Lower lobe of right lung (tissue), 2 donors: ENCODE measurements around the gene SLC48A1. TPM values are rescaled to one million over a fixed set of nuclear protein-coding genes. Genes with fewer than 3 reads are reported as not detected.

Source experiments
- ATAC-seq, 2 donors: fragments of 200-7000 bp; cut with Tn5 transposase; one replicate each; pipeline ENCODE4 v1.9.1; 2020 to 2022; ENCODE audit warnings: mild to moderate bottlenecking in 2 of 2, moderate library complexity in 2 of 2
- DNase-seq: peaks from one replicate; pipeline ENCODE4 v3.0.0-alpha.2; 2020
- H3K27ac ChIP-seq: fragments of 200-600 bp; one replicate; pipeline ENCODE4 v1.8.0; 2022
- H3K27me3 ChIP-seq: fragments of 200-600 bp; one replicate; pipeline ENCODE4 v1.8.0; 2022; ENCODE audit warnings: low read depth
- H3K36me3 ChIP-seq: fragments of 200-600 bp; one replicate; pipeline ENCODE4 v1.8.0; 2022; ENCODE audit warnings: mild to moderate bottlenecking
- H3K4me1 ChIP-seq: fragments of 200-600 bp; one replicate; pipeline ENCODE4 v1.8.0; 2022
- H3K4me3 ChIP-seq: fragments of 200-600 bp; one replicate; pipeline ENCODE4 v1.8.0; 2022; ENCODE audit warnings: mild to moderate bottlenecking
- H3K9me3 ChIP-seq: fragments of 200-600 bp; one replicate; pipeline ENCODE4 v1.8.0; 2022
- intact Hi-C: fragments of 100-400 bp; cut with DNase I; formaldehyde crosslinking; loops from one replicate; pipeline ENCODE4 v1.11.0; 2022
- total RNA-seq: library from RNA; stranded (reverse); fragmentation: NEBNext Ultra II Directional; extraction: Animal tissue kit (Norgen Biotek cat#: 25700); gene quantifications from one replicate; pipeline ENCODE4 v1.2.1, GENCODE V29; 2021
- TF ChIP-seq, protein P1 (sequence below): fragments of 200-600 bp; IDR thresholded peaks from one replicate; pipeline ENCODE4 v1.8.0; 2022; ENCODE audit warnings: antibody characterized with exemption, mild to moderate bottlenecking
- donor health status: DM: no; HTN: yes; CAD: no; lungs with severe emphysema.

Gene SLC48A1
- total RNA-seq, 1 donor from 2014 or later: 39.9 TPM

- Histone ChIP-seq H3K36me3 (peaks cover 100% of the 10 kb centered on the region), H3K27me3 (no peaks in the 10 kb centered on the region), H3K4me3 (no peak overlapping the region), H3K4me1 (no peaks in the 10 kb centered on the region), H3K27ac (no peak overlapping the region), H3K9me3 (no peaks in the 10 kb centered on the region)
- TF ChIP-seq, protein P1, sequence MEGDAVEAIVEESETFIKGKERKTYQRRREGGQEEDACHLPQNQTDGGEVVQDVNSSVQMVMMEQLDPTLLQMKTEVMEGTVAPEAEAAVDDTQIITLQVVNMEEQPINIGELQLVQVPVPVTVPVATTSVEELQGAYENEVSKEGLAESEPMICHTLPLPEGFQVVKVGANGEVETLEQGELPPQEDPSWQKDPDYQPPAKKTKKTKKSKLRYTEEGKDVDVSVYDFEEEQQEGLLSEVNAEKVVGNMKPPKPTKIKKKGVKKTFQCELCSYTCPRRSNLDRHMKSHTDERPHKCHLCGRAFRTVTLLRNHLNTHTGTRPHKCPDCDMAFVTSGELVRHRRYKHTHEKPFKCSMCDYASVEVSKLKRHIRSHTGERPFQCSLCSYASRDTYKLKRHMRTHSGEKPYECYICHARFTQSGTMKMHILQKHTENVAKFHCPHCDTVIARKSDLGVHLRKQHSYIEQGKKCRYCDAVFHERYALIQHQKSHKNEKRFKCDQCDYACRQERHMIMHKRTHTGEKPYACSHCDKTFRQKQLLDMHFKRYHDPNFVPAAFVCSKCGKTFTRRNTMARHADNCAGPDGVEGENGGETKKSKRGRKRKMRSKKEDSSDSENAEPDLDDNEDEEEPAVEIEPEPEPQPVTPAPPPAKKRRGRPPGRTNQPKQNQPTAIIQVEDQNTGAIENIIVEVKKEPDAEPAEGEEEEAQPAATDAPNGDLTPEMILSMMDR: no peak
- DNase-seq (no peak), ATAC-seq (no peak)
- intact Hi-C loops: no loop called here
Observed at GRCh38 chr12:47787596-47788319, 14.7 kb downstream of the SLC48A1 start.

DNA sequence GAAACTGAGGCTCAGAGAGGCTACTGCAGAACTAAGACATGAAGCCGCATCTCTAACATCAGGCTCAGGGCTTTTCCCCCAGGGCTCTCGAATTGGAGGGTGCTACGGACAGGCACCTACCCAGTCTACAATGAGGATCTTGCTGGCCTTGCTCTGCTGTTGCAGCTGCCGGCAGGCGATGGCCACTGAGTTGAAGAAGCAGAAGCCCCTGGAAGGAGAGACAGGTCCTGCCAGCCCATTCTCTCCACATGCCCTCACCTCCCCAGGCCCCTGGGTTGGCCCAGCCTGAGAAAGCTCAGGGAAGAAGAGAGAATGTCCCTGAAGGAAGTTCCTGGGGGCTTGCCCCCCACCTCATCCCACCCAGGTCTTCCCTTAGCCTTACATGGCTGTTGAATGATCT, 16.1 kb downstream of the SLC48A1 start:
- intact Hi-C loops: no loop called here
- Histone ChIP-seq H3K4me1 (no peaks in the 10 kb centered on the region), H3K9me3 (no peaks in the 10 kb centered on the region), H3K27ac (no peak overlapping the region), H3K36me3 (peaks cover 100% of the 10 kb centered on the region), H3K4me3 (no peak overlapping the region), H3K27me3 (no peaks in the 10 kb centered on the region)
- TF ChIP-seq, protein P1: no peak
- no peak for ATAC-seq
- peak; percentile 22 for DNase-seq

DNA sequence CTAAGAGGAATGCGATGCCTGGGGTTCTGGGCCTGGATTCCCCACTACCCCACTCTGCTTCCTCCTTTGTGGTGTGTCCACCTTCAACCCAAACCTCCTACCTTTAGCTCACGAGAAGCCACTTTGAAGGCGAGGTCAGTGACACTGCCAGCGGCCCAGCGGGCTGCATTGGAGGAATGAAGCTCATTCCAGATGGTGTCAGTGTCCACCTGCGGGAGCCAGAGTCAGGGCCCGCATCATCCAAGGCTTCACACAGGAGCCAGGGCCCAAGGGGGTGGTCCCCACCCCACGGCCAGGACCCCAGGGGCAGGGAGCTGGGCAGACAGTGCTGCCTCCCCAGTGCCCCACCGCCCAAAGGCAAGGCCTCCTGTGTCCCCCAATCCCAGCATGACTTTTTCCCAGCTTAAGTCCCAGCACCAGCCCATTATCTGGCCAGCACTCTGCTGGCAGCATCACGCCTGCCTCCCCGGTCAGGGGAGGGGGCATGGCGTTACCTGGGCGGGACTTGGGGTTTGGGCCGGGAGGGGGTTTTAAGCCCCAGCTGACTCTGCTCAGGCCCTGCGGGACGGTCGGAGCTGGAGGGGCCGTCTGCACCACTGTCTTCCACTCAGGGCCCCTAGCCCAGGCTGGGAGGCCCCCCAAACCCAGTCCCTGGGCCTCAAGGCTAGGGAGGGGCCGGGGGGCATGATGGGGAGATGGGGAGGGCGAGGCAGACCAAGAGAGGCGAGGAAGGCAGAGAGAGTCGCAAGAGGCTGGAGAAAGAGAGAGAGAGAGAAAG, 16.9 kb downstream of the SLC48A1 start:
- intact Hi-C loops: no loop called here

GRCh38 chr12:47790676-47791350, 17.8 kb downstream of the SLC48A1 start:
- ATAC-seq (no peak), DNase-seq (peak; percentile 38)
- no peaks in the 10 kb centered on the region for H3K4me1 ChIP-seq
- H3K36me3 ChIP-seq: peaks cover 100% of the 10 kb centered on the region
- no peaks in the 10 kb centered on the region for H3K9me3 ChIP-seq
- no peaks in the 10 kb centered on the region for H3K27me3 ChIP-seq
- intact Hi-C loops: no loop called here
- no peak overlapping the region for H3K4me3 ChIP-seq
- TF ChIP-seq, protein P1: no peak
- H3K27ac ChIP-seq: no peak overlapping the region

More for the DNA sequence above, 16.9 kb downstream of the SLC48A1 start:
- Histone ChIP-seq H3K4me1 (no peaks in the 10 kb centered on the region), H3K9me3 (no peaks in the 10 kb centered on the region), H3K27ac (no peak overlapping the region), H3K36me3 (peaks cover 100% of the 10 kb centered on the region), H3K27me3 (no peaks in the 10 kb centered on the region), H3K4me3 (no peak overlapping the region)
- no peak for ATAC-seq
- DNase-seq: no peak
- TF ChIP-seq, protein P1: no peak

- H3K4me1 ChIP-seq: no peaks in the 10 kb centered on the region
- DNase-seq (peak; percentile 35), ATAC-seq (no peak)
- H3K36me3 ChIP-seq: peaks cover 100% of the 10 kb centered on the region
- no peak overlapping the region for H3K27ac ChIP-seq
- TF ChIP-seq, protein P1: no peak
- intact Hi-C loops: no loop called here
- H3K27me3 ChIP-seq: no peaks in the 10 kb centered on the region
- H3K9me3 ChIP-seq: no peaks in the 10 kb centered on the region
- no peak overlapping the region for H3K4me3 ChIP-seq
Observed at GRCh38 chr12:47791351-47791746, 18.3 kb downstream of the SLC48A1 start.
